GM19324 (cell line): ENCODE data around the gene CCZ1B.
"Not testable (repeated sequence)": the region's sequence is repeated elsewhere in the genome, so short reads cannot be mapped to it uniquely, and the experiment has no call there.

Experiments used
- ATAC-seq: cut with Tn5 transposase; IDR thresholded peaks from one replicate; pipeline ENCODE4 v1.9.1; 2021; ENCODE audit warnings: mild to moderate bottlenecking, moderate library complexity; ENCODE audit not compliant: unreplicated experiment, low FRiP score

Gene CCZ1B

GRCh38 chr7:6826151-6826550, at the start of gene CCZ1B:
Gene CCZ1B, minus strand, starts transcription at chr7:6826275. Its CDS starts 78 bp downstream, at chr7:6826197.
- ATAC-seq: peak; percentile 99

GRCh38 chr7:6875022-6875421, 48.9 kb upstream of the CCZ1B start:
- not testable (repeated sequence) for ATAC-seq

- not testable (repeated sequence) for ATAC-seq
These were observed 46.3 kb upstream of the CCZ1B start for GRCh38 chr7:6872246-6872945.

- not testable (repeated sequence) for ATAC-seq
These were observed 45.5 kb upstream of the CCZ1B start for GRCh38 chr7:6871421-6872144.

GRCh38 chr7:6864751-6865150, 38.7 kb upstream of the CCZ1B start:
- ATAC-seq: not testable (repeated sequence)

GRCh38 chr7:6864188-6864587, 38.1 kb upstream of the CCZ1B start:
- ATAC-seq: not testable (repeated sequence)

- not testable (repeated sequence) for ATAC-seq
These were observed 36.8 kb upstream of the CCZ1B start for GRCh38 chr7:6862876-6863275.

DNA sequence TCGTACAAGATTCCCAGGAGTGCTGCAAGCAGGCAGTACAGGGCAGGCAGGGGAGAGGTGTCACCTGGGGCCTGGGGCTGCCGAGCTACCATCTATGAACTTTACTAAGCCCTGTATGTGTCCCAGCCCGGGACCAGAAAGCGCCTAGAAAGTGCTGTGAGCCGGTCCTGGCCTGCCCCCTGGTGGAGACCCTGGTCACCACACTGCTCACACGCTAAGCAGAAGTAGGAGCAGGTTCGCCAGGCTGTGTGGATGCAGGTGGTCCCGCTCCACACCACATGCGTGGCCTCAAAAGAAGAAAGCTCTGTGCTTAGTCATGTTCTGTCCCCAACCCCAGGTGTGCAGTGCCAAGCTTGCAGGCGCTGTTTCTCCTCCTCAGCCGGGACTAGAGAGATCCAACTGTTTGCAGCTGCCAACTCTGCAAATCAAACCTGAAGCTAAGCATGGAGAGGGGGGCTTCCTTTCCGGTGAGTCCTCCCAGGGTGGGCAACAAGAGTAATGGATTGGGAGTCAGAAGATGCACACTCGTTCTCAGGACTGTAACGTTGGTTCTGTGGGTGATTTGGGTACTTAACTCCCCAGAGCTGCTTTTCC, 31.7 kb upstream of the CCZ1B start:
- ATAC-seq: not testable (repeated sequence)

DNA sequence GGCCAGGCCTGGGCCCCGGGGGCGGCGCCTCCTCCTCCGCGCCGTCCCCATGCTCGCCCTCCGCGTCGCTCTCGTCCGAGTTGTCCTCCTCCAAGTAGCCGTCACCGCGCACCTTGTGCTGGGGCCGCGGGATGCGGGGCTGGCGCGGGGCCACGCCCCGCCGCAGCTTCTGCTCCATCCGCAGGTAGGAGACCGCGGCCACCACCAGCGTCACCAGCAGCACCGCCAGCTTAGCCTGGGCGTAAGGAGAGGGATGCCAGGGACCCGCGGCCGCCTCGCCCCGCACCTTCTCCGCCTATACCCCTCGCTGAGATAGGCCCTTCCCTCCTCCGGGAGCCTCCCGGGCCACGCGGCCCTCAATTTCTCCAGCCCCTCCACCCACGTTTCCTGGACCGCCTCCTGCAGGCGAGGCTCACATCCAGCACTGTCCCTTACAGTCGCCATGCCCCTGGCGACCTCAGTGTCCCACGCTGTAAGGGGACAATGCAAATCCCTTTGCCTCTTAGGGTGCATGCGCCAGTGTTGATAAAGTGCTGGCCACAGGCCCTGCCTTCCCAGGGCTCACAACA, 29.6 kb upstream of the CCZ1B start:
- ATAC-seq: not testable (repeated sequence)

DNA sequence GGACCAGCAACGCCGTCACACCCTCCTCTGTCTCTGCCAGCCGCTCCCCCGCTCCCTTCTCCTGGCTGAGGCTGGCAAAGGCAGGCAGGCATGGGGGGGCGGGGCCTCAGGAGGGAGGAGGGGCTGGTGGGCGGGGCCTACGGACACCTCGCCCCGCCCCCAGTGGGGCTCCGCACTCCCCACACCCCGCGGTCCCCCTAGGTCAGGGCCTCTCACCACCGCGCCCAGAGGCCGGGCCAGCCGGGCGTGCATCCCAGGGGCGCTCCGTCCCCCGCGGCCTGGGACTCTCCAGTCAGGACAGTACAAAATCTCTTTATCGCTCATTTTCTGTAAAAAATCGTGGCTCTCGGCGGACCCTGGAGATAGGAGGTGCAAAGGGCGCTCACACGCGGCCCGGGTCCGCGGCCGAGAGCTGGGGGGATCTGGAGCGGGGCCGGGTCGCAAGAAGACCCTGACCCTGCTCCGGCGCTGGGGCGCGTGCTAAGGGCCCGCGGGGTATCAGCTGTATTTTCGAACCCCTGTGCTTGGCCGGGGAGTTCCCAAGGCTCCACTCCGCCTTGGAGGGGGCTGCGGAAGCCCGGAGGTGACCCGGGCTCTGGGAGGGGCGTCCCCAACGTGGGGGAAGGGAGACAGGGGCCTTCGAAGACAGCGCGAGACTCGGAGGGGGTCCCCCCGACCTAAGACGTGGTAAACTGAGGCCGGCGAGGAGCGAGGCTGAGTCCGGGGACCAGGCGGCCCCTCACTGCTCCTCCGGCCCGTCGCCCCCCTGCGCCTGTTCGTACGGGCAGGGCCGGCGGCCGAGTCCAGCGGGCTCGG, 28.9 kb upstream of the CCZ1B start:
- not testable (repeated sequence) for ATAC-seq

DNA sequence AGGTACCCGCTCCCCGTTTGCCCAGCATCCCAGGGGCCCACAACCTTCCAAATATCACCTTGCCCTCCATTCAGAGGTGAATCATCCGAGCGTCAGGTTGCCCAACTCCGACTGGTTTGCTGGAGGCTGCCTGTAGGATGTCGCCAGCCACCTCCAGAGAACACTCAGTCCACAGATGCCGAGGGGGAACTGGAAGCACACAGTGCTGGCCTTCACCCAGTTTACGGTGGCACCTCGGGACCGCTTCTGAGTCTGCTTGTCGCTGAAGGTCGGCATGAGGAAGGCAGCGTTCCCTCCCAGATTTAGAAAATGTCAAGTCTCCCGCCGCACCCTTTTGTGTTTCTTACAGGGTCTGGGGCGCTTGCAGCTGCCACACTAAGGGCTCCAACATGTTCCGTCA, 27.6 kb upstream of the CCZ1B start:
- ATAC-seq: not testable (repeated sequence)

DNA sequence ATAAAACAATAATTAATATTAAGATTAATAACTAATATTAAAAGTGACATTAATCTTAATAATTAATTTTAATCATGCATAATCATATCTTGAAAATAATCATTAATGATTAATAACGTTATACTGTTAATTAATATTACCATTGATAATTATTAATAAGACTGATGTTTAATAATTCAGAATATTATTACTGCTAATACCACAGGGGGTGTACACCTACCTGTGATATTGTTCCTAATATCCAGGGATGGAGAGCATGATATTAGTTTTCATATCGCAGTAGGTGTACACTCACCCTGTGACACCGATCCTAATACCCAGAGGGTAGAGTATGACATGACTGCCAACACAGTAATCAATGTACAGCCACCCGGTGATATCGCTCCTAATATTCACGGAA, 23.1 kb upstream of the CCZ1B start:
- ATAC-seq: not testable (repeated sequence)

- not testable (repeated sequence) for ATAC-seq
These were observed 21.7 kb upstream of the CCZ1B start for GRCh38 chr7:6847751-6848150.

- ATAC-seq: not testable (repeated sequence)
These were observed 19.9 kb upstream of the CCZ1B start for GRCh38 chr7:6845971-6846449.

- not testable (repeated sequence) for ATAC-seq
These were observed 17.6 kb upstream of the CCZ1B start for GRCh38 chr7:6843654-6844053.

DNA sequence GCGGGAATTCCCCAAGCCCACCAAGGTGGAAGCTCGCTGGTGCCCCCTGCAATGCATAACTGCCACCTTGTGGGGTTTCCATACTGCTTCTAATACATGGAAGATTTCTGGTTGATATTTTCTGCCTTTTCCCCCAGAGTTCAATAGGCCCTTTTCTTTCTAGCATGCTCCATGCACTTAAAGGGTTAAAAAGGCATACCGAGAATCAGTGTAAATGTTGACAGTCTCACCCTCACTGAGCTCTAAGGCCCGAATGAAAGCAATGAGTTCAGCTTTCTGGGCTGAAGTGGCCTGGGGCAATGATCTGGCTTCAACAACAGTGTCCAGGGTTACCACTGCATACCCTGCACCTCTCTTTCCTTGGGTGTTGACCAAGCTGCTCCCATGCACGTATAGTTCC, 17.0 kb upstream of the CCZ1B start:
- ATAC-seq: not testable (repeated sequence)

GRCh38 chr7:6842278-6842921, 16.3 kb upstream of the CCZ1B start:
- not testable (repeated sequence) for ATAC-seq

DNA sequence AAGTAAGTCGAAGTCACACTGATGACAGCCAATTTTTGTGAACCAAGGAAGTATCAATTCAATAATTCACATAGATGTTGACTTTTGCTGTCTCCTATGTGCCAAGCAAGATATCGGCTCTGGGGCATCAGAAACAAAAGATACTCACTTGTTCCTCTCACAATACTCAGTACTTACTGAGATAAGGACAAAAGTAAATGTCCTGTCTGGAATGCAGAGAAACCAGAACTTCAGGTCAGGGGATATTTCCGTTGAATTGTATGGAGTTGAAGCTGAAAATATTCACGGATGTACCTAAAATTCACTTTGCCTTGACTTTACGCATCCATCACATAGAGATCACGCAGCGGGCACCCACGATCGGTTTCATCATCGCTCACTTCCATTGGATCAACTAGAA, 11.0 kb upstream of the CCZ1B start:
- not testable (repeated sequence) for ATAC-seq

DNA sequence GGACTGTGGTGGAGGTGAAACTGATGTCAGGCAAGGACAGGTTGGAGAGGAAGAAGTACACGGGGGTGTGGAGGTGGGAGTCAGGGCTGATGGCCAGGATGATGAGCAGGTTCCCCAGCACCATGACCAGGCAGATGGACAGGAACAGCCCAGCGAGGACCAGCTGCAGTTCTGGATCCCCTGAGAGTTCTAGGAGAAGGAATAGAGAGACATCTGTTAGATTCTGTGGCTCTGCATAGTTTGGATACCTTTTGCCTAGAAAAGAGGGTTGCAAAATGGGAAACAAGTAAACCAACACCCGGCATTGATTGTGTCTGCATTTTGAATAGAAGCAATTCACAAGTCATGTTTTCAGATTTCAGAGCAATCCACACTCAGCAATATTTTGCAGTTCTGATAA, 9.4 kb upstream of the CCZ1B start:
- ATAC-seq: not testable (repeated sequence)

GRCh38 chr7:6833636-6834035, 7.6 kb upstream of the CCZ1B start:
- no peak for ATAC-seq
